HAP-1 (cell line): Measurements from ENCODE around the gene PPIF.
"Not testable (repeated sequence)": the region's sequence is repeated elsewhere in the genome, so short reads cannot be mapped to it uniquely, and the experiment has no call there.

ENCODE experiments used
- DNase-seq, 2 experiments: peaks; one replicate each; pipeline ENCODE4 v3.0.0-alpha.2; 2016 to 2020; ENCODE audit warnings: low spot score in 2 of 2
- H3K27me3 ChIP-seq: fragments of 250-450 bp; sonication (Bioruptor Pico); 2 replicates; pipeline ENCODE4 v1.5.1; 2020; ENCODE audit warnings: low read depth, mild to moderate bottlenecking, moderate library complexity
- H3K36me3 ChIP-seq: fragments of 250-450 bp; sonication (Bioruptor Pico); replicated peaks from 2 replicates; pipeline ENCODE4 v1.5.1; 2020; ENCODE audit warnings: mild to moderate bottlenecking
- H3K4me1 ChIP-seq: fragments of 250-450 bp; sonication (Bioruptor Pico); 2 replicates; pipeline ENCODE4 v1.5.1; 2020; ENCODE audit warnings: mild to moderate bottlenecking
- H3K4me3 ChIP-seq: fragments of 250-450 bp; sonication (Bioruptor Pico); 2 replicates; pipeline ENCODE4 v1.5.1; 2020; ENCODE audit warnings: mild to moderate bottlenecking, moderate library complexity
- H3K9me3 ChIP-seq: fragments of 250-450 bp; sonication (Bioruptor Pico); 2 replicates; pipeline ENCODE4 v1.5.1; 2020; ENCODE audit warnings: mild to moderate bottlenecking, moderate library complexity
- in situ Hi-C: fragments of 300-500 bp; cut with MboI; formaldehyde crosslinking; loops from 3 replicates; pipeline ENCODE4 v1.14.3; 2020; ENCODE audit warnings: low sequenced_read_pairs, inconsistent platforms, mixed read lengths

PPIF gene

DNA sequence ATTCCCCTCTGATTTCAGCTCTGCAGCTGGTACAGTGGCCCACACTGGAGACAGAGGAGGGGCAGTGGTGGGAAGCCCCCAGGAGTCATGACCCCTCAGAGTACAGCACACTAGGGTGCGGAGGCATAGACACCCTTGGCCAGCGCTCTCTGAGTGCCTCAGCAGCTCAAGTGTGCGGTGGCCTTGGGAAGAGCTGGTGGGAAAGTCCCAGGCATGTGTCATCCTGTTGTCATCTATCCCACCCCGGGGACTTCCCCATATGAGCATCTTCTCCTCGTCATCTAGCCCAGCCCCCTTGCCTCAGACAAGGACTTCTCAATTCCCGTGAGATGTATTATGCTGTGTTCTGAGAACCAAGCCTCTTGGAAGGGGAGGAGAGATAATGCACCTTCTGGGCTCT lies 15.6 kb upstream of the PPIF start:
- Histone ChIP-seq H3K36me3 (no peaks in the 10 kb centered on the region), H3K4me3 (no peak overlapping the region), H3K9me3 (no peaks in the 10 kb centered on the region), H3K27me3 (no peaks in the 10 kb centered on the region), H3K4me1 (no peaks in the 10 kb centered on the region)
- in situ Hi-C loops = no loop called here
- DNase-seq = no peak

DNA sequence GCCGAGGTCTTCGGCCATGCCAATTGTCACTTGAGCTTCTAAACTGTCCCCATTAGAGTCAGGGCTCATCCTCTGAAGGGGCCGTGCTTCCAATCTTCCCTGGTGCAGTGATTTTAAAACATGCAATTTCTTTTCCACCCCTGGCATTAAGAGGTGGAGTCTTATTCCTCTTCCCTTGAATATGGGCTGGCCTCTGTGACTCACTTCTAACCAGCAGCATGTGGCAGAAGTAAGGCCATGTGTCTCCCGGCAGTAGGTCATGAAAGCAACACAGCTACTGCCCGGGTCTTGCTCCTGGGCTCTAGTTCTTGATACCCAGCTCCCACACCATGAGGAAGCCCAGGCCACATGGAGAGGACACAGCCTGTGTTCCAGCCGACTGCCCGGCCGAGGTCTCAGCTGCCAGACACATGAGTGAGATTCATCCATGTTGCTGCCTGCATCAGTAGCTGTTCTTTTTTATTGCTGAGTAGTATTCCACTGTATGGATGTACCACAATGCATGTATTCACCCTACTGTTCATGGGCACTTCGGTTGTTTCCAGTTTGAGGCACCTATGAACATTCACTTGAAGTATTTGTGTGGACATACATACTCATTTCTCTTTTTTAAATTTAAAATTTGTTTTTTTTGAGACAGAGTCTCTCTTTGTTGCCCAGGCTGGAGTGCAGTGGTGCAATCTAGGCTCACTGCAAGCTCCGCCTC lies 14.5 kb upstream of the PPIF start:
- H3K9me3 ChIP-seq, H3K27me3 ChIP-seq, H3K4me1 ChIP-seq, DNase-seq, H3K4me3 ChIP-seq, H3K36me3 ChIP-seq, in situ Hi-C loops: not testable (repeated sequence)

DNA sequence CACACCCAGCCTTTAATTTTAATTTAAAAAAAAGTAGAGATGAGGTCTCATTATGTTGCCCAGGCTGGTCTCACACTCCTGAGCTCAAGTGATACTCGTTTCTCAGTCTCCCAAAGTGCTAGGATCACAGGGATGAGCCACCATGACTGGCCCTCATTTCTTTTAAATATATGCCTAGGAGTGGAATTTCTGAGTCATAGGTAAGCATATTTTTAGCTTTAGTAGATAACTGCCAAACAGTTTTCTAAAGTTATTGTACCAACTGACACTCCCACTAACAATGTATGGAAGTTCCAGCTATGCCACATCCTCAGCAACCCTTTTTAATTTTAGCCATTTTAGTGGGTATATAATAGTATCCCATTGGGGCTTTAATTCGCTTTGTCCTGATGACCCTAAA lies 13.8 kb upstream of the PPIF start:
- no peak overlapping the region for H3K4me3 ChIP-seq
- no peaks in the 10 kb centered on the region for H3K9me3 ChIP-seq
- in situ Hi-C loops = no loop called here
- H3K4me1 ChIP-seq = no peaks in the 10 kb centered on the region
- no peak for DNase-seq
- no peaks in the 10 kb centered on the region for H3K27me3 ChIP-seq
- H3K36me3 ChIP-seq = no peaks in the 10 kb centered on the region

- in situ Hi-C loops = no loop called here
- Histone ChIP-seq H3K4me3 (no peak overlapping the region), H3K27me3 (no peaks in the 10 kb centered on the region), H3K36me3 (no peaks in the 10 kb centered on the region), H3K4me1 (no peaks in the 10 kb centered on the region), H3K9me3 (no peaks in the 10 kb centered on the region)
- no peak for DNase-seq
These were observed 12.7 kb upstream of the PPIF start for GRCh38 chr10:79334573-79334972.

DNA sequence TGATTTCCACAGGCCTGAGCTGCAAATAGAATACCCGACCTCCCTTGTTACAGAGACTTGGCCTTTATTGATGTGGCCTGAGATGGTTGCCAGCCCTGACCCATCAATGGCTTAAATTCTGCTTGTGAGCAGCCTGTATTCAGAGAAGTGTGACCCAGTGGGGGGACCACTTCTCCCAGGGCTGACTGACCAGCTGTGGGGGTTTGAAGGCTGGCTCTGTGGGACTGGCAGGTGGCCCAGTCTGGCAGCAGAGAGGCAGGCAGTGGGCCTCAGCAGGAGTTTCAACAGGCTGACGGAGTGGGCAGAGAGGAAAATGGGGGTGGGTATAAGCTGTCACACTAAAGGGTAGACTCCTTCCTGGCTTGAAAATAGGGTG lies 12.2 kb upstream of the PPIF start:
- Histone ChIP-seq H3K36me3 (no peaks in the 10 kb centered on the region), H3K9me3 (no peaks in the 10 kb centered on the region), H3K4me1 (no peaks in the 10 kb centered on the region), H3K27me3 (no peaks in the 10 kb centered on the region), H3K4me3 (no peak overlapping the region)
- DNase-seq = no peak
- in situ Hi-C loops = no loop called here

GRCh38 chr10:79335470-79336235 lies 11.6 kb upstream of the PPIF start:
- no peak overlapping the region for H3K4me3 ChIP-seq
- DNase-seq = no peak
- H3K9me3 ChIP-seq = no peaks in the 10 kb centered on the region
- no peaks in the 10 kb centered on the region for H3K27me3 ChIP-seq
- in situ Hi-C loops = no loop called here
- H3K36me3 ChIP-seq = no peaks in the 10 kb centered on the region
- no peaks in the 10 kb centered on the region for H3K4me1 ChIP-seq

DNA sequence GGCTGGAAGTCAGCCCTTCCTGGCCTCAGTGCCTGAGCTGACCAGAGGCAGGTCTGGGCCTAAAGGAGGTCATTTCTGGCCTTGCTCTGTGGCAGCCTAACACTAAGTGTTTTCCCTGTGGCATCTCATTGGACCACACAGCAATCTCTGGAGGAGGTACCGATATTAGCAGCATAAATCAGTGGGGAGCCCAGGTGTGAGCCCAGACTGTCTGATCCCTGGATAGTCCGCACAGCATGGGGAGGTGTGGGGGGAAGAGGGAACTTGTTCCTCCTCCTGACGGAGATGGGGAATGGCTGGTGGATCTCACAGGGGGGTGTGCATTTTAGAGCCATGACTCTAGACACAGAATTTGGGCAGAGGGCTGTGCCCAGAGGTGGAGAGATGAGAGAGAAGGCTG lies 11.0 kb upstream of the PPIF start:
- DNase-seq = no peak
- no peak overlapping the region for H3K4me3 ChIP-seq
- in situ Hi-C loops = no loop called here
- H3K4me1 ChIP-seq = no peaks in the 10 kb centered on the region
- H3K36me3 ChIP-seq = no peaks in the 10 kb centered on the region
- no peaks in the 10 kb centered on the region for H3K9me3 ChIP-seq
- no peaks in the 10 kb centered on the region for H3K27me3 ChIP-seq

GRCh38 chr10:79336739-79337138 lies 10.5 kb upstream of the PPIF start:
- Histone ChIP-seq H3K27me3 (no peaks in the 10 kb centered on the region), H3K4me1 (no peaks in the 10 kb centered on the region), H3K36me3 (no peaks in the 10 kb centered on the region), H3K4me3 (no peak overlapping the region), H3K9me3 (no peaks in the 10 kb centered on the region)
- no peak for DNase-seq
- in situ Hi-C loops = no loop called here

- DNase-seq, H3K27me3 ChIP-seq, H3K4me3 ChIP-seq, H3K36me3 ChIP-seq, in situ Hi-C loops, H3K4me1 ChIP-seq, H3K9me3 ChIP-seq: not testable (repeated sequence)
These were observed 9.3 kb upstream of the PPIF start for GRCh38 chr10:79337783-79338469.

- H3K4me3 ChIP-seq = no peak overlapping the region
- H3K4me1 ChIP-seq = no peaks in the 10 kb centered on the region
- in situ Hi-C loops = no loop called here
- no peaks in the 10 kb centered on the region for H3K27me3 ChIP-seq
- no peak for DNase-seq
- H3K36me3 ChIP-seq = no peaks in the 10 kb centered on the region
- no peaks in the 10 kb centered on the region for H3K9me3 ChIP-seq
These were observed 8.0 kb upstream of the PPIF start for GRCh38 chr10:79339266-79339665.

DNA sequence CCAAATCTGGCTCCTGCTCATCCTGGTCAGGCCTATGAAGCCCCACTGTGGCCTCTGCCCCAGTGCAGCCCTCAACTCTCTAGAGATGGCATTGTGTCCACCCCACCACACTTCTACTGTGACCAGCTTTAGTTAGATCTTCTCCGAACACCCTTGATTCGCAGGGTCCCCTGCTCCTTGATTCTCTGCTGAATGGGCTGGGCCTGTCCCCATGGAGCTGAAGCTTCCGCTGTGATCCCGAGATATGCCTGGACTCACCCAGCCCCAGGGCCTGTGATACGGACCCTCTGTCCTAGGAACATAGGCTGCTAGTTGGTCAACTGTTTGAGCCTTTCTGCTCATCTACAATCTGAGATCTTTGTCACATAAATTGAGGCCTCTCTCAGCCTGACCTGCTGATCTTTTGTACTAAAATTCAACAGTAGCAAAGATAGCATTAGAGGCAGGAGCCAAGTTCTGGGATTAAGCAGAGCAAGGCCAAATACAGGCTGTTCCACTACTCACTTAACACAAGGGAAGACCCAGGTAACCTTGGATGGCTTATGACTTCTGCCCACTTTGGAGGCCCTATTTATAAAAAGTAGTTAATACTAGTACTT lies 6.5 kb upstream of the PPIF start:
- no peak for DNase-seq
- in situ Hi-C loops = no loop called here
- no peak overlapping the region for H3K4me3 ChIP-seq

DNA sequence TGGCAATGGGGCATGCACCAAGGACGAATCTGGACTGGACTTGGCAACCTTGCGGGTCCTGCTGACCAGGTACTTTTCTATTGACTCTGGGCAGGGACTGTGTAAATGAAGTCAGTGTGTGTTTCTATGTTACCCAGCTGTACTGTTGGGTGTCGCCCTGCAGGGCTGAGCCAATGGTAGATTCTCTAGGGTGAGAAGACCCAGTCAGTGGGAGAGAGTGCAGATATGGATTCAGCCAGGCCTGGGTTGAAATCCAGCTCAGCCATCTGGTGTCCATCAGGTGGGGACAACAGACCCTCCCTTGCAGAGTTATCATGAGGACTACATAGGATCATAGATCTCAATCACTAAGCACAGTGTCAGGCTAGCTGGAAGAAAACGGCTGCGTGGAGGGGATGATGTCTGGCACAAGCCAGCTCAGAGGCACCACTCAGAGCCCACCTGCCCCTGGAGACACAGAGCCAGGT lies 4.9 kb upstream of the PPIF start:
- H3K4me3 ChIP-seq = no peak overlapping the region
- H3K36me3 ChIP-seq = no peaks in the 10 kb centered on the region
- no peaks in the 10 kb centered on the region for H3K9me3 ChIP-seq
- no peak for DNase-seq
- no peaks in the 10 kb centered on the region for H3K27me3 ChIP-seq
- in situ Hi-C loops = no loop called here
- H3K4me1 ChIP-seq = peaks cover 4% of the 10 kb centered on the region

More for the DNA sequence above, 6.5 kb upstream of the PPIF start:
- H3K36me3 ChIP-seq = no peaks in the 10 kb centered on the region
- H3K9me3 ChIP-seq = no peaks in the 10 kb centered on the region
- no peaks in the 10 kb centered on the region for H3K4me1 ChIP-seq
- no peaks in the 10 kb centered on the region for H3K27me3 ChIP-seq

- Histone ChIP-seq H3K36me3 (no peaks in the 10 kb centered on the region), H3K9me3 (no peaks in the 10 kb centered on the region), H3K4me3 (no peak overlapping the region), H3K27me3 (no peaks in the 10 kb centered on the region), H3K4me1 (peaks cover 4% of the 10 kb centered on the region)
- DNase-seq = no peak
- in situ Hi-C loops = no loop called here
These were observed 4.3 kb upstream of the PPIF start for GRCh38 chr10:79342811-79343561.
